K562 (cell line): ENCODE measurements around the gene EPB41L4A. TPM values are rescaled to one million over a fixed set of nuclear protein-coding genes. Genes with fewer than 3 reads are reported as not detected.

Experiments
- ATAC-seq: fragments of 200-7000 bp; cut with Tn5 transposase; 3 replicates; pipeline ENCODE4 v1.9.1; 2020; ENCODE audit warnings: moderate library complexity
- BruUV-seq: library from RNA; stranded (reverse); fragments of 400-500 nt; replicated peaks from 2 replicates; lab custom pipeline; 2021; lab: Mats Ljungman, UMichigan
- CTCF ChIA-PET: fragments of 300-600 bp; formaldehyde crosslinking; extraction: SDS; loops from one replicate; lab custom pipeline; 2021; ENCODE audit warnings: low intra/inter-chr PET ratio; lab: Yijun Ruan, JAX
- POLR2A ChIA-PET: fragments of 300-600, 350-650 bp; sonication (Branson Sonifier 250); formaldehyde crosslinking; extraction: SDS; loops from one replicate; lab custom pipeline; 2021; ENCODE audit warnings: antibody characterized with exemption, inconsistent platforms; lab: Yijun Ruan, JAX
- DNase-seq, 4 experiments: peaks; one replicate each; pipeline versions ENCODE4 v3.0.0 to v3.0.0-alpha.2; 2011 to 2018; ENCODE audit warnings: low spot score in 3 of 4, mixed read lengths in 3 of 4; ENCODE audit errors: extremely low read depth in 1 of 4
- FAIRE-seq: peaks from 2 replicates; lab custom pipeline; 2011; peaks lifted over from hg19 to GRCh38; lab: Jason Lieb, UNC
- H2AFZ ChIP-seq: 2 replicates; pipeline ENCODE4 v1.6.0; 2011; ENCODE audit warnings: low read depth, low read length, control low read depth, inconsistent platforms
- H3K27ac ChIP-seq: fragments of 200-600 bp; 3 replicates; pipeline ENCODE4 v1.8.0; 2011; ENCODE audit warnings: low read depth, mild to moderate bottlenecking, control low read depth, inconsistent platforms, low read length, moderate library complexity, mixed read lengths; ENCODE audit errors: extremely low read depth
- H3K27me3 ChIP-seq, 2 experiments: fragments of 300-600 bp in 1 of 2; 2 replicates in 1 of 2; 3 replicates in 1 of 2; pipeline versions ENCODE4 v1.6.0 to v1.8.0; 2011; ENCODE audit warnings: inconsistent platforms in 2 of 2, low read length in 2 of 2, mild to moderate bottlenecking in 1 of 2, mixed read lengths in 1 of 2, moderate library complexity in 1 of 2; ENCODE audit not compliant: control insufficient read depth in 2 of 2, insufficient read depth in 2 of 2
- H3K36me3 ChIP-seq: fragments of 300-600 bp; 3 replicates; pipeline ENCODE4 v1.8.0; 2011; ENCODE audit warnings: mild to moderate bottlenecking, low read length, inconsistent platforms; ENCODE audit not compliant: control insufficient read depth, insufficient read depth
- H3K4me1 ChIP-seq, 2 experiments: fragments of 200-600 bp in 1 of 2; replicated peaks in 1 of 2; 2 replicates in 1 of 2; 3 replicates in 1 of 2; pipeline versions ENCODE4 v1.5.1 to v1.8.0; 2011; ENCODE audit warnings: inconsistent platforms in 2 of 2, low read length in 2 of 2, mild to moderate bottlenecking in 1 of 2, mixed read lengths in 1 of 2, moderate library complexity in 1 of 2; ENCODE audit not compliant: control insufficient read depth in 2 of 2, insufficient read depth in 2 of 2
- H3K4me2 ChIP-seq: 2 replicates; pipeline ENCODE4 v1.6.1; 2011; ENCODE audit warnings: low read length, control low read depth, inconsistent platforms, mixed read lengths; ENCODE audit not compliant: insufficient read depth
- H3K4me3 ChIP-seq: fragments of 200-600 bp; sonication (generic), shearing (Covaris generic); 2 replicates; pipeline ENCODE4 v1.5.1; 2016; ENCODE audit warnings: control low read depth, inconsistent platforms
- H3K79me2 ChIP-seq: fragments of 200-600 bp; 3 replicates; pipeline ENCODE4 v1.8.0; 2011; ENCODE audit warnings: low read length, inconsistent platforms; ENCODE audit not compliant: control insufficient read depth, insufficient read depth
- H3K9ac ChIP-seq, 2 experiments: 2 replicates each; pipeline versions ENCODE4 v1.6.0 to v1.6.1; 2011; ENCODE audit warnings: low read depth in 2 of 2, low read length in 2 of 2, control low read depth in 1 of 2, inconsistent platforms in 1 of 2, mild to moderate bottlenecking in 1 of 2, mixed read lengths in 1 of 2; ENCODE audit not compliant: insufficient read depth in 1 of 2
- H3K9me1 ChIP-seq: one replicate; pipeline ENCODE4 v1.6.0; 2011; ENCODE audit warnings: inconsistent platforms, mild to moderate bottlenecking, low read length, moderate library complexity; ENCODE audit not compliant: control insufficient read depth, insufficient read depth
- H3K9me3 ChIP-seq: replicated peaks from 2 replicates; pipeline ENCODE4 v1.5.1; 2011; ENCODE audit warnings: low read depth, low read length, inconsistent platforms; ENCODE audit not compliant: control insufficient read depth, insufficient read depth
- H4K20me1 ChIP-seq: replicated peaks from 2 replicates; pipeline ENCODE4 v1.6.1; 2011; ENCODE audit warnings: low read length, inconsistent platforms, mixed read lengths; ENCODE audit not compliant: control insufficient read depth, insufficient read depth
- ATF2 ChIP-seq: sonication (generic); formaldehyde crosslinking; IDR thresholded peaks from 2 replicates; pipeline ENCODE4 v1.8.1; 2022; ENCODE audit warnings: missing genetic modification reagents
- BCL6 ChIP-seq: fragments of 250-450 bp; sonication (Bioruptor Pico); IDR thresholded peaks from 2 replicates; pipeline ENCODE4 v1.4.0; 2020
- EHMT2 ChIP-seq: fragments of 450-650 bp; IDR thresholded peaks from 2 replicates; pipeline ENCODE4 v1.6.1; 2018; ENCODE audit warnings: antibody characterized with exemption
- FOXK2 ChIP-seq, 2 experiments: fragments of 450-650 bp; IDR thresholded peaks in 1 of 2; conservative IDR thresholded peaks in 1 of 2; 2 replicates each; pipeline ENCODE4 v1.6.1; 2016; ENCODE audit warnings: low read depth in 2 of 2, mild to moderate bottlenecking in 1 of 2
- HDAC1 ChIP-seq, 2 experiments: fragments of 450-650 bp; IDR thresholded peaks; 2 replicates each; pipeline ENCODE4 v1.6.1; 2016 to 2017; ENCODE audit warnings: inconsistent platforms in 1 of 2, mild to moderate bottlenecking in 1 of 2, moderate library complexity in 1 of 2
- PPARD ChIP-seq: fragments of 250-450 bp; sonication (Bioruptor Pico); IDR thresholded peaks from 2 replicates; pipeline ENCODE4 v1.8.0; 2022; ENCODE audit warnings: inconsistent platforms, mild to moderate bottlenecking, moderate library complexity
- PRMT5 ChIP-seq: sonication (generic); formaldehyde crosslinking; IDR thresholded peaks from 2 replicates; pipeline ENCODE4 v1.5.0; 2020; ENCODE audit warnings: missing genetic modification reagents
- YBX1 ChIP-seq: fragments of 450-650 bp; IDR thresholded peaks from 2 replicates; pipeline ENCODE4 v1.7.1; 2016; ENCODE audit warnings: mild to moderate bottlenecking
- ZNF174 ChIP-seq: fragments of 250-450 bp; sonication (Bioruptor Pico); IDR thresholded peaks from 2 replicates; pipeline ENCODE4 v1.4.0; 2020; ENCODE audit warnings: mild to moderate bottlenecking
- ZNF318 ChIP-seq, 2 experiments: fragments of 450-650 bp; IDR thresholded peaks; 2 replicates each; pipeline ENCODE4 v1.6.1; 2016; ENCODE audit warnings: mild to moderate bottlenecking in 2 of 2, borderline replicate concordance in 1 of 2, low read depth in 1 of 2, moderate library complexity in 1 of 2
- ZNF507 ChIP-seq: conservative IDR thresholded peaks from 2 replicates; pipeline ENCODE4 v1.6.1; 2017; ENCODE audit warnings: missing genetic modification characterization, missing compliant biosample characterization
- WGBS: fragments of 100-300 bp; shearing (Covaris generic); methylation state at CpG from one replicate; pipeline ENCODE4 v1.1.6; 2016; ENCODE audit warnings: low coverage, mixed read lengths; ENCODE audit not compliant: insufficient coverage; ENCODE audit errors: missing lambda C conversion rate; 5-methylcytosine and 5-hydroxymethylcytosine counted together
- in situ Hi-C: fragments of 300-500 bp; cut with MboI; formaldehyde crosslinking; loops from 4 replicates; pipeline ENCODE4 v1.15.0; 2018; ENCODE audit warnings: inconsistent platforms, mixed read lengths
- intact Hi-C: fragments of 100-400 bp; cut with micrococcal nuclease; formaldehyde crosslinking; loops from 2 replicates; pipeline ENCODE4 v1.14.2; 2022
- polyA plus RNA-seq, 8 experiments: library from polyadenylated mRNA; depleted of rRNA in 4 of 8; stranded (reverse) in 5 of 8; unstranded in 3 of 8; fragments of >200 nt; fragmentation: Nextera tagmentation in 2 of 8; fragmentation: Illumina TruSeq in 1 of 8; extraction: Ambion mirVana in 2 of 8; extraction: Trizol in 1 of 8; gene quantifications; 2 replicates each; pipeline versions ENCODE4 v1.2.1 to v1.2.3, GENCODE V29; 2011 to 2014; ENCODE audit warnings: inconsistent platforms in 1 of 8, missing spikeins in 1 of 8
- total RNA-seq, 7 experiments: library from RNA; depleted of rRNA in 6 of 7; stranded (reverse); fragments of >200 nt in 6 of 7; fragmentation: Illumina TruSeq in 2 of 7; extraction: Trizol in 2 of 7; gene quantifications; 2 replicates each; pipeline versions ENCODE4 v1.2.1 to v1.2.3, GENCODE V29; 2011 to 2021; ENCODE audit warnings: low replicate concordance in 1 of 7

EPB41L4A gene
- total and polyA plus RNA-seq, 9 of the 15 experiments (the other 6 are each of a cell fraction or from before 2014, with no cell fraction given): 0.04 to 0.35 (median 0.12) TPM; not detected in 3

- intact Hi-C loops: no loop called here
- 0% methylated on average over 1 of the region's 1 CpG for WGBS
- CTCF ChIA-PET: no interaction called here
These were observed 110.5 kb downstream of the EPB41L4A start for GRCh38 chr5:112308608-112309007.

More at GRCh38 chr5:112308608-112309007, 110.5 kb downstream of the EPB41L4A start:
- H3K27me3 ChIP-seq: peaks cover 0 to 5% of the 10 kb centered on the region in 2 experiments; a peak in 3 of 5 replicates
- no peaks in the 10 kb centered on the region for H3K4me1 ChIP-seq
- H3K79me2 ChIP-seq: no peaks in the 10 kb centered on the region
- no peaks in the 10 kb centered on the region for H3K9me1 ChIP-seq
- POLR2A ChIA-PET: no interaction called here
- in situ Hi-C loops: no loop called here
- no peaks in the 10 kb centered on the region for H3K9me3 ChIP-seq
- no peak overlapping the region for H2AFZ ChIP-seq
- H3K27ac ChIP-seq: no peak overlapping the region
- TF ChIP-seq ZNF507 (tag) (no peak), EHMT2 (no peak), FOXK2 (conservative IDR thresholded peaks at IDR 0.05 in 1 of 2, IDR thresholded peaks at IDR 0.05 in 1 of 2; ENCODE audit: low read depth in 2 of 2) (no peak), HDAC1 (IDR thresholded peaks at IDR 0.05) (no peak), YBX1 (no peak), PPARD (CRISPR knock-in tag) (no peak), ZNF174 (CRISPR knock-in tag) (no peak), ATF2 (CRISPR knock-in tag) (no peak), PRMT5 (CRISPR knock-in tag) (no peak), BCL6 (CRISPR knock-in tag) (no peak), ZNF318 (IDR thresholded peaks at IDR 0.05; ENCODE audit: borderline replicate concordance in 1 of 2, low read depth in 1 of 2) (no peak)
- H3K9ac ChIP-seq: no peak overlapping the region
- ATAC-seq (no peak), FAIRE-seq (no peak), DNase-seq (no peak)
- H3K4me3 ChIP-seq: no peak overlapping the region
- no peaks in the 10 kb centered on the region for H3K36me3 ChIP-seq
- no peaks in the 10 kb centered on the region for H4K20me1 ChIP-seq
- no peak overlapping the region for H3K4me2 ChIP-seq
- no TSS peak for BruUV-seq
